Adrenal gland (tissue), 5 donors: ENCODE results near the gene NOC4L.

ENCODE experiments used
- POLR2A ChIP-seq, 2 donors: fragments of 450-650 bp; IDR thresholded peaks; one replicate each; pipeline ENCODE4 v1.6.1; 2017; ENCODE audit warnings: antibody characterized with exemption in 2 of 2, mild to moderate bottlenecking in 2 of 2, moderate library complexity in 1 of 2
- TF ChIP-seq, protein P1 (sequence below), 6 experiments: fragments of 450-650 bp in 4 of 6; fragments of 200-600 bp in 2 of 6; sonication (generic) in 1 of 6; IDR thresholded peaks; 1 replicate in 5 of 6; 2 replicates in 1 of 6; pipeline versions ENCODE4 v1.5.1 to v1.8.0; 2016 to 2021; ENCODE audit warnings: antibody characterized with exemption in 6 of 6, mild to moderate bottlenecking in 2 of 6, moderate library complexity in 1 of 6
- donor health status: DM: no; HTN: no; CAD: no.

DNA sequence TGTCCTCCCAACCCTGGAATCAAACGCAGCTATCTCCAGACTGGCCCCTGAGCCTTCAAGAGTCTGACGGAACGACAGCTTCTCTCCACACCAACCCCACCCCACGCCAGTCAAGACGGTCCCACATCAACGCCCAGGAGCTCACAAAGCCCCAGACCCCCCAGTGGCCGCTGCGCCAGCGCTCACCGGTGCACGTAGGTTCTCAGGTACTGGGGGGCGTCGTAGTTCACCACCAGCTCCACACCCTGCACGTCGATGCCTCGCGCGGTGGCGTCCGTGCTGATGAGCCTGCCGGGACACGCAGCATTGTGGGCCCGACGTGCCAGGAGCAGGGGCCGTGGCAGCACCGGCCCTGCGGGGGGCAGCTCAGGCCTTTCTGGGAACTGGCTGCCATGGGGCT is 4.3 kb upstream of the NOC4L start:
- TF ChIP-seq, protein P1, sequence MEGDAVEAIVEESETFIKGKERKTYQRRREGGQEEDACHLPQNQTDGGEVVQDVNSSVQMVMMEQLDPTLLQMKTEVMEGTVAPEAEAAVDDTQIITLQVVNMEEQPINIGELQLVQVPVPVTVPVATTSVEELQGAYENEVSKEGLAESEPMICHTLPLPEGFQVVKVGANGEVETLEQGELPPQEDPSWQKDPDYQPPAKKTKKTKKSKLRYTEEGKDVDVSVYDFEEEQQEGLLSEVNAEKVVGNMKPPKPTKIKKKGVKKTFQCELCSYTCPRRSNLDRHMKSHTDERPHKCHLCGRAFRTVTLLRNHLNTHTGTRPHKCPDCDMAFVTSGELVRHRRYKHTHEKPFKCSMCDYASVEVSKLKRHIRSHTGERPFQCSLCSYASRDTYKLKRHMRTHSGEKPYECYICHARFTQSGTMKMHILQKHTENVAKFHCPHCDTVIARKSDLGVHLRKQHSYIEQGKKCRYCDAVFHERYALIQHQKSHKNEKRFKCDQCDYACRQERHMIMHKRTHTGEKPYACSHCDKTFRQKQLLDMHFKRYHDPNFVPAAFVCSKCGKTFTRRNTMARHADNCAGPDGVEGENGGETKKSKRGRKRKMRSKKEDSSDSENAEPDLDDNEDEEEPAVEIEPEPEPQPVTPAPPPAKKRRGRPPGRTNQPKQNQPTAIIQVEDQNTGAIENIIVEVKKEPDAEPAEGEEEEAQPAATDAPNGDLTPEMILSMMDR (IDR thresholded peaks at IDR 0.05) = no peak
- TF ChIP-seq POLR2A (IDR thresholded peaks at IDR 0.05) = no peak
